ENCODE data around the gene NRXN3.

GRCh38 chr14:79742142-79742541, 1572.0 kb downstream of the NRXN3 start:
- TF ChIP-seq FUBP1 (CRISPR knock-in tag; IDR thresholded peaks at IDR 0.05; ENCODE audit: borderline replicate concordance): no peak
- no peak for TF ChIP-seq ZNF296 (CRISPR knock-in tag; conservative IDR thresholded peaks at IDR 0.05)
- TF ChIP-seq RAD21 (CRISPR knock-in tag; IDR thresholded peaks at IDR 0.05): no peak
- TF ChIP-seq NFE2L1 (CRISPR knock-in tag; IDR thresholded peaks at IDR 0.05; ENCODE audit: borderline replicate concordance): no peak
- TF ChIP-seq ZNF766 (CRISPR knock-in tag; IDR thresholded peaks at IDR 0.05; ENCODE audit: borderline replicate concordance): no peak
- TF ChIP-seq TAF1 (CRISPR knock-in tag; IDR thresholded peaks at IDR 0.05): no peak
- no peak for TF ChIP-seq CTCF (CRISPR knock-in tag; IDR thresholded peaks at IDR 0.05)
- no peak for TF ChIP-seq IRF2 (CRISPR knock-in tag; IDR thresholded peaks at IDR 0.05)
- no peak for TF ChIP-seq MAZ (IDR thresholded peaks at IDR 0.05; ENCODE audit: borderline replicate concordance, low read depth, low read length)
- TF ChIP-seq MAZ (CRISPR knock-in tag; IDR thresholded peaks at IDR 0.05; ENCODE audit: low read depth): no peak
- no peak for TF ChIP-seq FOXK2 (IDR thresholded peaks at IDR 0.05)
- no peak for TF ChIP-seq JUNB (CRISPR knock-in tag; IDR thresholded peaks at IDR 0.05; ENCODE audit: borderline replicate concordance)
- no peak for TF ChIP-seq ZNF746 (CRISPR knock-in tag; IDR thresholded peaks at IDR 0.05)
- TF ChIP-seq ZKSCAN1 (IDR thresholded peaks at IDR 0.05; ENCODE audit: low read length): no peak
- no peak for TF ChIP-seq ETV5 (CRISPR knock-in tag; IDR thresholded peaks at IDR 0.05; ENCODE audit: borderline replicate concordance)

Measured in HepG2 (cell line).